H1 (cell line): ENCODE results near the gene SETDB2. TPM values are rescaled to one million over a fixed set of nuclear protein-coding genes. Genes with fewer than 3 reads are reported as not detected.

Experiments used
- CTCF ChIA-PET: fragments of 300-600 bp; sonication (Branson Sonifier 250); formaldehyde crosslinking; loops from one replicate; lab custom pipeline; 2021; ENCODE audit not compliant: partially characterized antibody; lab: Charles Lee
- POLR2A ChIA-PET: fragments of 300-600 bp; sonication (Branson Sonifier 250); formaldehyde crosslinking; loops from one replicate; lab custom pipeline; 2021; ENCODE audit warnings: inconsistent platforms; ENCODE audit not compliant: partially characterized antibody; lab: Charles Lee
- DNase-seq, 2 experiments: peaks; one replicate each; pipeline versions ENCODE4 v3.0.0 to v3.0.0-alpha.2; 2010 to 2022; ENCODE audit warnings: low spot score in 2 of 2, low read depth in 1 of 2, mixed read lengths in 1 of 2
- FAIRE-seq: peaks from 2 replicates; lab custom pipeline; 2011; peaks lifted over from hg19 to GRCh38; lab: Jason Lieb, UNC
- H2AFZ ChIP-seq: 2 replicates; pipeline ENCODE4 v1.8.1; 2012; ENCODE audit warnings: low read length, inconsistent platforms
- H2AK5ac ChIP-seq: 2 replicates; pipeline ENCODE4 v1.6.1; 2013; ENCODE audit warnings: low read depth, low read length
- H2BK120ac ChIP-seq: replicated peaks from 2 replicates; pipeline ENCODE3; 2013; ENCODE audit warnings: low read depth, low read length, inconsistent platforms
- H2BK12ac ChIP-seq: 2 replicates; pipeline ENCODE4 v1.6.1; 2013; ENCODE audit warnings: low read depth, low read length
- H2BK15ac ChIP-seq: 2 replicates; pipeline ENCODE4 v1.6.1; 2013; ENCODE audit warnings: low read length
- H2BK20ac ChIP-seq: 2 replicates; pipeline ENCODE4 v1.6.1; 2013; ENCODE audit warnings: low read length
- H2BK5ac ChIP-seq: 2 replicates; pipeline ENCODE4 v1.6.1; 2013; ENCODE audit warnings: low read depth, low read length
- H3K14ac ChIP-seq: 2 replicates; pipeline ENCODE4 v1.6.1; 2013; ENCODE audit warnings: inconsistent platforms; ENCODE audit not compliant: insufficient read length
- H3K18ac ChIP-seq: 2 replicates; pipeline ENCODE4 v1.6.1; 2013; ENCODE audit warnings: low read length; ENCODE audit errors: extremely low read depth
- H3K23ac ChIP-seq: 2 replicates; pipeline ENCODE4 v1.6.1; 2013; ENCODE audit warnings: inconsistent platforms; ENCODE audit not compliant: insufficient read length
- H3K23me2 ChIP-seq: 2 replicates; pipeline ENCODE4 v1.6.1; 2013; ENCODE audit warnings: low read depth, low read length
- H3K27ac ChIP-seq: 2 replicates; pipeline ENCODE4 v1.6.1; 2011; ENCODE audit warnings: low read depth, low read length, inconsistent platforms
- H3K27me3 ChIP-seq, 4 experiments: replicated peaks in 1 of 4; 1 replicate in 1 of 4; 2 replicates in 3 of 4; pipeline versions ENCODE4 v1.6.1 to v1.8.1; 2011 to 2013; ENCODE audit warnings: low read length in 3 of 4, mild to moderate bottlenecking in 3 of 4, inconsistent platforms in 2 of 4, mixed read lengths in 2 of 4, moderate library complexity in 1 of 4; ENCODE audit not compliant: control insufficient read depth in 3 of 4, insufficient read depth in 3 of 4; ENCODE audit errors: extremely low read depth in 1 of 4
- H3K36me3 ChIP-seq, 4 experiments: 2 replicates each; pipeline versions ENCODE4 v1.6.1 to v1.8.1; 2011 to 2013; ENCODE audit warnings: mild to moderate bottlenecking in 4 of 4, low read length in 3 of 4, moderate library complexity in 2 of 4, control low read depth in 1 of 4, inconsistent platforms in 1 of 4; ENCODE audit not compliant: insufficient read depth in 4 of 4, control insufficient read depth in 2 of 4
- H3K4ac ChIP-seq: replicated peaks from 2 replicates; pipeline ENCODE3; 2013; ENCODE audit warnings: low read length, low read depth, mixed read lengths, inconsistent platforms; ENCODE audit not compliant: insufficient read length
- H3K4me1 ChIP-seq, 4 experiments: replicated peaks in 1 of 4; 1 replicate in 1 of 4; 2 replicates in 3 of 4; pipeline versions ENCODE4 v1.6.1 to v1.8.1; 2011 to 2013; ENCODE audit warnings: low read length in 3 of 4, inconsistent platforms in 2 of 4, mixed read lengths in 1 of 4; ENCODE audit not compliant: insufficient read depth in 4 of 4, control insufficient read depth in 3 of 4
- H3K4me2 ChIP-seq, 2 experiments: 2 replicates each; pipeline versions ENCODE4 v1.6.1 to v1.8.1; 2011 to 2013; ENCODE audit warnings: low read depth in 2 of 2, low read length in 2 of 2, control low read depth in 1 of 2, inconsistent platforms in 1 of 2, mild to moderate bottlenecking in 1 of 2; ENCODE audit not compliant: insufficient read depth in 1 of 2
- H3K4me3 ChIP-seq, 4 experiments: fragments of 200-600, 300-600 bp in 1 of 4; sonication (generic), shearing (Covaris generic), sonication (Bioruptor Twin) in 1 of 4; 2 replicates each; pipeline versions ENCODE4 v1.5.1 to v1.8.1; 2011 to 2016; ENCODE audit warnings: low read length in 4 of 4, low read depth in 3 of 4, control low read depth in 2 of 4, inconsistent platforms in 2 of 4, mild to moderate bottlenecking in 2 of 4, mixed read lengths in 1 of 4, moderate library complexity in 1 of 4; ENCODE audit not compliant: insufficient read depth in 2 of 4; ENCODE audit errors: extremely low read depth in 1 of 4
- H3K56ac ChIP-seq: replicated peaks from 2 replicates; pipeline ENCODE3; 2013; ENCODE audit warnings: low read depth, mild to moderate bottlenecking, mixed read lengths, low read length, inconsistent platforms; ENCODE audit not compliant: insufficient read length
- H3K79me1 ChIP-seq: 2 replicates; pipeline ENCODE4 v1.6.1; 2013; ENCODE audit warnings: low read depth, low read length, control low read depth
- H3K79me2 ChIP-seq, 2 experiments: 2 replicates each; pipeline versions ENCODE4 v1.6.1 to v1.8.1; 2012 to 2013; ENCODE audit warnings: low read length in 2 of 2, mild to moderate bottlenecking in 2 of 2, inconsistent platforms in 1 of 2; ENCODE audit not compliant: insufficient read depth in 2 of 2, control insufficient read depth in 1 of 2
- H3K9ac ChIP-seq, 4 experiments: replicated peaks in 1 of 4; 1 replicate in 1 of 4; 2 replicates in 3 of 4; pipeline versions ENCODE4 v1.6.1 to v1.8.1; 2011 to 2013; ENCODE audit warnings: low read depth in 3 of 4, low read length in 3 of 4, control low read depth in 2 of 4, mild to moderate bottlenecking in 2 of 4, moderate library complexity in 2 of 4, inconsistent platforms in 1 of 4; ENCODE audit errors: extremely low read depth in 1 of 4
- H3K9me3 ChIP-seq, 2 experiments: 2 replicates each; pipeline versions ENCODE4 v1.6.1 to v1.8.1; 2012 to 2013; ENCODE audit warnings: mild to moderate bottlenecking in 2 of 2, moderate library complexity in 2 of 2, control low read depth in 1 of 2, inconsistent platforms in 1 of 2, low read depth in 1 of 2, low read length in 1 of 2, mixed read lengths in 1 of 2; ENCODE audit not compliant: insufficient read depth in 2 of 2
- H4K20me1 ChIP-seq, 2 experiments: replicated peaks in 1 of 2; 2 replicates each; pipeline versions ENCODE3 to v1.8.1; 2011 to 2013; ENCODE audit warnings: inconsistent platforms in 2 of 2, low read length in 2 of 2, mild to moderate bottlenecking in 1 of 2; ENCODE audit not compliant: insufficient read depth in 2 of 2, control insufficient read depth in 1 of 2
- H4K5ac ChIP-seq: 2 replicates; pipeline ENCODE4 v1.6.1; 2013; ENCODE audit warnings: low read length, low read depth, mixed read lengths, inconsistent platforms; ENCODE audit not compliant: insufficient read length
- H4K8ac ChIP-seq: 2 replicates; pipeline ENCODE4 v1.8.0; 2013; ENCODE audit warnings: mild to moderate bottlenecking, moderate library complexity, low read length, inconsistent platforms; ENCODE audit not compliant: insufficient read depth; ENCODE audit errors: extremely low read depth
- H4K91ac ChIP-seq: replicated peaks from 2 replicates; pipeline ENCODE3; 2013; ENCODE audit warnings: low read length, mixed read lengths, inconsistent platforms; ENCODE audit not compliant: insufficient read length
- ASH2L ChIP-seq: fragments of 200-600, 300-600 bp; sonication (generic); IDR thresholded peaks from one replicate; pipeline ENCODE4 v1.7.1; 2017; ENCODE audit warnings: low read length
- CEBPB ChIP-seq: IDR thresholded peaks from 2 replicates; pipeline ENCODE4 v1.6.1; 2012; ENCODE audit warnings: low read depth, low read length
- RXRA ChIP-seq: IDR thresholded peaks from 2 replicates; pipeline ENCODE4 v1.6.1; 2011; ENCODE audit warnings: low read depth, mild to moderate bottlenecking, low read length, moderate library complexity; ENCODE audit not compliant: insufficient read depth
- WGBS, 2 experiments: shearing (Covaris generic) in 1 of 2; methylation state at CpG; one replicate each; pipeline versions ENCODE4 v1.1.6 to v1.1.7; 2013 to 2015; ENCODE audit warnings: low lambda C conversion rate in 2 of 2, mixed read lengths in 2 of 2, inconsistent platforms in 1 of 2, low coverage in 1 of 2, missing lambda C conversion rate in 1 of 2; ENCODE audit not compliant: insufficient replicate concordance in 2 of 2, insufficient coverage in 1 of 2, insufficient read length in 1 of 2; ENCODE audit errors: extremely low coverage in 1 of 2, missing lambda C conversion rate in 1 of 2; 5-methylcytosine and 5-hydroxymethylcytosine counted together
- polyA plus RNA-seq, 7 experiments: library from polyadenylated mRNA; depleted of rRNA in 3 of 7; stranded (reverse) in 5 of 7; unstranded in 2 of 7; fragments of >200 nt in 5 of 7; fragments of 200-250 nt in 2 of 7; gene quantifications; 1 replicate in 5 of 7; 2 replicates in 1 of 7; 4 replicates in 1 of 7; pipeline versions ENCODE4 v1.2.1 to v1.2.3, GENCODE V29; 2011 to 2013; ENCODE audit warnings: missing spikeins in 2 of 7, mixed read lengths in 2 of 7
- total RNA-seq: library from RNA; stranded (reverse); fragmentation: NEBNext Ultra II Directional; extraction: Animal tissue kit (Norgen Biotek cat#: 25700); gene quantifications from 2 replicates; pipeline ENCODE4 v1.2.1, GENCODE V29; 2021

SETDB2 gene
- total and polyA plus RNA-seq, 2 of the 8 experiments (the other 6 are each of a cell fraction or from before 2014, with no cell fraction given), result 1.2 to 6.1 TPM

DNA sequence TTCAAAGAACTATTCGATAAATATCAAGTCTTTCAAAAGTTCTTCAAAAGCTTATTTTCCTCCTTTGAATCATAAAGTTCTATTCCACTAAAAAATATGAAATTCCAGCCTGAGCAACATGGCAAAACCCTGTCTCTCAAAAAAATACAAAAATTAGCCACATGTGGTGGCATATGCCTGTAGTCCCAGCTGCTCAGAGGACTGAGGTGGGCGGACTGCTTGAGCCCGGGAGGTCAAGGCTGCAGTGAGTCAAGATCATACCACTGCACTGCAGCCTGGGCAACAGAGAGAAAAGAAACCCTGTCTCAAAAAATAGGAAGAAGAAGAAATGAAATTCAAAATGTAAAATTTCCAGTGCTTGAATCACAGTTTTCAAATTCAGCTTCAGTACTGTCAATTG is 24.8 kb upstream of the SETDB2 start:
- H2AFZ ChIP-seq, result no peak overlapping the region
- H3K79me2 ChIP-seq, result no peaks in the 10 kb centered on the region
- H3K9ac ChIP-seq, result no peak overlapping the region
- no peaks in the 10 kb centered on the region for H3K36me3 ChIP-seq
- H3K4me3 ChIP-seq, result no peak overlapping the region
- no peak overlapping the region for H3K14ac ChIP-seq
- H4K8ac ChIP-seq, result no peak overlapping the region
- POLR2A ChIA-PET, result no interaction called here
- H3K4me2 ChIP-seq, result no peak overlapping the region
- H4K91ac ChIP-seq, result no peak overlapping the region
- H3K56ac ChIP-seq, result no peak overlapping the region
- no peak overlapping the region for H4K5ac ChIP-seq
- no peak overlapping the region for H3K23ac ChIP-seq
- no peaks in the 10 kb centered on the region for H3K79me1 ChIP-seq
- H2BK5ac ChIP-seq, result no peak overlapping the region
- TF ChIP-seq RXRA (no peak), ASH2L (no peak), CEBPB (no peak)
- no peak overlapping the region for H3K4ac ChIP-seq
- CTCF ChIA-PET, result interaction anchor here (0.9 kb wide), 1 partner anchor 75 kb away, joined by 3 read pairs; no protein-coding TSS in a partner anchor
- H2BK15ac ChIP-seq, result no peak overlapping the region
- no peaks in the 10 kb centered on the region for H3K23me2 ChIP-seq
- FAIRE-seq (no peak), DNase-seq (no peak)
- no peak overlapping the region for H2AK5ac ChIP-seq
- H2BK20ac ChIP-seq, result no peak overlapping the region
- H3K9me3 ChIP-seq, result no peaks in the 10 kb centered on the region
- no peaks in the 10 kb centered on the region for H4K20me1 ChIP-seq
- no peaks in the 10 kb centered on the region for H3K4me1 ChIP-seq
- 93% methylated on average over 3 of the region's 3 CpGs; no CpG with 5 or more reads in 1 of the 2 experiments for WGBS, 2 experiments
- H3K18ac ChIP-seq, result no peak overlapping the region
- no peak overlapping the region for H3K27ac ChIP-seq
- H3K27me3 ChIP-seq, result peaks cover 1 to 4% (median 2%) of the 10 kb centered on the region in 4 experiments; a peak in 4 of 7 replicates
- H2BK12ac ChIP-seq, result no peak overlapping the region
- H2BK120ac ChIP-seq, result no peak overlapping the region
